Activated T-helper 17 cell treated with anti-CD3 and anti-CD28 coated beads, Interleukin-2, amount 50 U/mL, for 72 hours (primary cell): Measurements from ENCODE around the gene GAPT. TPM values are rescaled to one million over a fixed set of nuclear protein-coding genes. Genes with fewer than 3 reads are reported as not detected.

Experiments
- ATAC-seq: fragments of 150-1000 bp; cut with Tn5 transposase; replicated peaks from 2 replicates; pipeline ENCODE4 v1.10.0; 2021; ENCODE audit warnings: mild to moderate bottlenecking, moderate library complexity
- H3K27ac Mint-ChIP-seq: one replicate; pipeline ENCODE4 v1.8.0; 2022; ENCODE audit warnings: mixed read lengths
- H3K27me3 Mint-ChIP-seq: one replicate; pipeline ENCODE4 v1.8.0; 2022; ENCODE audit warnings: mixed read lengths
- H3K36me3 Mint-ChIP-seq: one replicate; pipeline ENCODE4 v1.8.0; 2022; ENCODE audit warnings: low read depth, mild to moderate bottlenecking, mixed read lengths
- H3K4me1 Mint-ChIP-seq: one replicate; pipeline ENCODE4 v1.8.0; 2022; ENCODE audit warnings: mixed read lengths
- H3K4me3 Mint-ChIP-seq: one replicate; pipeline ENCODE4 v1.8.0; 2022; ENCODE audit warnings: mild to moderate bottlenecking, mixed read lengths
- H3K9me3 Mint-ChIP-seq: one replicate; pipeline ENCODE4 v1.8.0; 2022; ENCODE audit warnings: mixed read lengths
- total RNA-seq, 2 donors: library from RNA; stranded (reverse); gene quantifications; one replicate each; pipeline ENCODE4 v1.2.3, GENCODE V29; 2022

Gene GAPT
- total RNA-seq: not detected

DNA sequence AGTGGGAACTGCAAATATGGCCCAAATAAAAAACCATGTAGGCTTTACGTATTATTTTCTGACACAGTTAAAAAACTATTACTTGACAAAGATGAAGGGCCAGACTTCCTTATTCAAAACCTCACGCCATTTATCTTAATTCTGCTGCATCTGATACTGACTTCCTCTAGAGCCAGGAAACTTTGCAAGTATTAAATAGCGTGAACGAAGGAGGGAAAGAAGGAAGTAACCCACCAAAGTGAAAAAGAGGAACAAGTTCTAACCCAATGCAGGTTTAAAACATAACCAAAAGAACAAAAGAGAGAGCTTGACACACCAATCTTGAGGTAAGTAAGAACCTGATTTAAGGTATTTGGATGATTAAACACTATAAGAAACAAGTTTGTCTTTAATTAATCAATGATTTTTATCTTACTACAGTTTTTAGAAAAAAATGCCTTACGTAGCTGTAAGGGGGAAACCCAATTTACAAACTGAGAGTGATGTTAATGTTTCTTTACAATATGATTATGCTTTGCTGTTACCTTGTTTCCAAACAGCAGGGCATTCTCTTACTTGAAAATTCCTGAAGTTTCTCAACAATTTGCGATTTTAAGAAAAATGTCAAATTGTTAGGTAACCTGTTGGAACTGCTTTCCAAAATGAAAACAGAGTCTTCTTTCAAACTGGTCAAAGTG lies at the start of gene GAPT:
Gene GAPT (plus strand): TSS at position 220 of the 677 bp plus-strand sequence. CDS start 3,102 bp downstream, outside the sequence.
- no peak for ATAC-seq
- H3K4me3 Mint-ChIP-seq: no peak within 1 kb of the TSS
- H3K27me3 Mint-ChIP-seq: peaks cover 23% of the 10 kb centered on the region
- H3K9me3 Mint-ChIP-seq: no peaks in the 10 kb centered on the region
- no peaks in the 10 kb centered on the region for H3K36me3 Mint-ChIP-seq
- no peaks in the 10 kb centered on the region for H3K4me1 Mint-ChIP-seq
- H3K27ac Mint-ChIP-seq: no peak within 1 kb of the TSS

DNA sequence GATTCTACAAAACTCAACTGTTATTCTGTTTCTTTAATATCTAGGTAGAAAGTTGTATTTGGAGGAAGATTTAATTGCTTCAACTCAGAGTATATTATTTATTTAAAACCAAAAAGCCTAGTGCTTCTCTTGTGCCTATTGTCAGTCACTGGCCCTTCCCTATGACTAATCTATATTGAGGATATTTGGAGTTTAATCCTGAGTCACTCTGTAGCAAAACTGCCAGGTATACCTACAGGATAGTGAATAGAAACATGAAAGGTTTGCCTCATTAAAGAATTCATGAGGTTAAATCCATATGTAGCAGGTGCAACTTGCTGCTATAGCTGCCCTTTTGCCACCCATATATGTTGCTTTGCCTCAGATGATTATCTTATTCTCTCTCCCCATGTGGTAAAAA lies 46.4 kb upstream of the GAPT start:
- no peaks in the 10 kb centered on the region for H3K9me3 Mint-ChIP-seq
- peaks cover 24% of the 10 kb centered on the region for H3K27me3 Mint-ChIP-seq
- no peak overlapping the region for H3K27ac Mint-ChIP-seq
- H3K36me3 Mint-ChIP-seq: no peaks in the 10 kb centered on the region
- ATAC-seq: no peak
- H3K4me3 Mint-ChIP-seq: no peak overlapping the region
- H3K4me1 Mint-ChIP-seq: no peaks in the 10 kb centered on the region

DNA sequence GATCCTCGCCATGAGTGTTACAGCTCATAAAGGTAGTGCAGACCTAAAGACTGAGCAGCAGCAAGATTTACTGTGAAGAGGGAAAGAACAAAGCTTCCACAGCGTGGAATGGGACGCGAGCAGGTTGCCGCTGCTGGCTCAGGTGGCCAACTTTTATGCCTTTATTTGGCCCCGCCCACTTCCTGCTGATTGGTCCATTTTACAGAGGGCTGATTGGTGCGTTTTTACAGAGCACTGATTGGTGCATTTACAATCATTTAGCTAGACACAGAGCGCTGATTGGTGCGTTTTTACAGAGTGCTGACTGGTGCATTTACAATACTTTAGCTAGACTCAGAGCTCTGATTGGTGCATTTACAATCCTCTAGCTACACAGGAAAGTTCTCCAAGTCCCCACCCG lies 45.2 kb upstream of the GAPT start:
- H3K27ac Mint-ChIP-seq: no peak overlapping the region

DNA sequence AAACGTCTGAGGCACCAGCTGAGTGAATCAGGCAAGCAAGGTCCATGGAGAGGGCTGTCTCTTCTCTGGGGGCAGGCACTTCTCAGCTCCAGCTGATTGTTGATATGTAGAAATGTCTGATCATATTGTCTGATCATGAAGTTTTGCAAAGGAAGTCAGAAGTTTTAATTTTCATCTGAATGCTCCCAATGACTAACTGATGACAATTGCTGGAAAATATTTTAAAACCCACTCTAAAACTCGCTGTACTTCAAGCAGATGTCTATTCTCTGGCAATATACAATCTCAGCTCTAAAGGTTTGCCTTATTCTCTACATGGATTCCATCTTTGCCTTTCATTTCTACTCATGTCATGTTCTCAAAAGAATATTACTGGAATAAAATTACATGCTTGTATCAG lies 44.0 kb upstream of the GAPT start:
- Mint-ChIP-seq H3K9me3 (no peaks in the 10 kb centered on the region), H3K27ac (no peak overlapping the region), H3K27me3 (peaks cover 24% of the 10 kb centered on the region), H3K4me3 (no peak overlapping the region), H3K36me3 (no peaks in the 10 kb centered on the region), H3K4me1 (no peaks in the 10 kb centered on the region)
- ATAC-seq: no peak

More for the DNA sequence above, 45.2 kb upstream of the GAPT start:
- H3K4me1 Mint-ChIP-seq: no peaks in the 10 kb centered on the region
- peaks cover 24% of the 10 kb centered on the region for H3K27me3 Mint-ChIP-seq
- H3K9me3 Mint-ChIP-seq: no peaks in the 10 kb centered on the region
- no peak overlapping the region for H3K4me3 Mint-ChIP-seq
- H3K36me3 Mint-ChIP-seq: no peaks in the 10 kb centered on the region
- no peak for ATAC-seq

DNA sequence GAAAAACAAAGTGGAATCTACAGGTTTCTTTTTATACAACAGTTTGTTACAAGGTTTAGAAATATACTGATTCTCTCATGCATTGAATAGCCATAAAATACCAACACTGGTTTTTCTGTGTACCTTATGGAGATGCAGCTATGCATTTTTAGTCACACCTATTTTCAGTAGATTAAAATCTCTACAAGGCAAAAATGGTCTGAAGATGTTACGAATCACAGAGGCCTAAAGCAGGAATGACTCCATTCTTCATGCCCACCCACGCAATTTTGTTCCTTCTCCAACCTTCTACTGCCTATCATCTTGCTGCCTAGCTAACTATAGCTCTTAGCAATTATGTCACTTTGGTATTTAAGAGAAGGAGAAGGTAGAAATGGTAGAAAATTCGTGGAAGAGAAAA lies 41.2 kb upstream of the GAPT start:
- H3K4me3 Mint-ChIP-seq: no peak overlapping the region
- H3K27ac Mint-ChIP-seq: no peak overlapping the region
- ATAC-seq: no peak
- H3K36me3 Mint-ChIP-seq: peaks cover 10% of the 10 kb centered on the region
- no peaks in the 10 kb centered on the region for H3K9me3 Mint-ChIP-seq
- H3K4me1 Mint-ChIP-seq: no peaks in the 10 kb centered on the region
- peaks cover 25% of the 10 kb centered on the region for H3K27me3 Mint-ChIP-seq

DNA sequence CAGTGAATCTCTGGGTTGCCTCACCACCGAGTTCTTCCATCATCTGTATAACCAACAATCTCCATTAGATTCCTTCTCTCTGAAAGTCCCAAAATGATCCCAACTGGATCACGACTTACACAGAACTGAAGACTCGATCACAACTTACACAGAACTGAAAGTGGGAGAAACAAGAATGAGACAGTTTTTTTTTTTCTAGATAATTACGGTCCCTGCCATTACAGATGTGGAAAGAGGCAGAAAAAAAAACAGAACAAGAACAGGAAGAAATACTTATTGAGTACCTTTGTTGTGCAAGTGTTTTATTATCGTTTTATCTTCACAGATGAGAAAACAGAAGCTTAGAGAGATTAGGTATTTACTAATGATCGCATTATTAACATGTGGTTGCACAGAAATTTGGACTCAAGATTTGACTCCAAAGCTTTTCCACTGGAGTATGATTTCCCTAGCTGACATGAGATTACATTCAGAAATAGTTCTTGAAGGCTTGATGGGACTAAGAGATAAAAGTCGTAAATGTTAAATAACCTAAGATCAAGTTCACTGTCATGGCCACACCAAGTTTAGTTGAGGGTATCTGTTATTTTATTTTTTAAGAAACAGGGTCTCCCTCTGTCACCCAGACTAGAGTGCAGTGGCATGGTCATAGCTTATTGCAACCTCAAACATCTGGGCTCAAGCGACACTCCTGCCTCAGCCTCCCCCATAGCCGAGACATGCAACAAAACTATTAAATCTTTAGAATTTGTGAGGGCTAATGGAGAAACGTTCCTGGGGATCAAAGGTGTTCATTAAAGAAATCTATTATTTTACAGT lies 40.2 kb upstream of the GAPT start:
- no peak overlapping the region for H3K4me3 Mint-ChIP-seq
- peaks cover 18% of the 10 kb centered on the region for H3K27me3 Mint-ChIP-seq
- ATAC-seq: no peak
- no peaks in the 10 kb centered on the region for H3K9me3 Mint-ChIP-seq
- peaks cover 18% of the 10 kb centered on the region for H3K36me3 Mint-ChIP-seq
- H3K27ac Mint-ChIP-seq: no peak overlapping the region
- H3K4me1 Mint-ChIP-seq: no peaks in the 10 kb centered on the region

DNA sequence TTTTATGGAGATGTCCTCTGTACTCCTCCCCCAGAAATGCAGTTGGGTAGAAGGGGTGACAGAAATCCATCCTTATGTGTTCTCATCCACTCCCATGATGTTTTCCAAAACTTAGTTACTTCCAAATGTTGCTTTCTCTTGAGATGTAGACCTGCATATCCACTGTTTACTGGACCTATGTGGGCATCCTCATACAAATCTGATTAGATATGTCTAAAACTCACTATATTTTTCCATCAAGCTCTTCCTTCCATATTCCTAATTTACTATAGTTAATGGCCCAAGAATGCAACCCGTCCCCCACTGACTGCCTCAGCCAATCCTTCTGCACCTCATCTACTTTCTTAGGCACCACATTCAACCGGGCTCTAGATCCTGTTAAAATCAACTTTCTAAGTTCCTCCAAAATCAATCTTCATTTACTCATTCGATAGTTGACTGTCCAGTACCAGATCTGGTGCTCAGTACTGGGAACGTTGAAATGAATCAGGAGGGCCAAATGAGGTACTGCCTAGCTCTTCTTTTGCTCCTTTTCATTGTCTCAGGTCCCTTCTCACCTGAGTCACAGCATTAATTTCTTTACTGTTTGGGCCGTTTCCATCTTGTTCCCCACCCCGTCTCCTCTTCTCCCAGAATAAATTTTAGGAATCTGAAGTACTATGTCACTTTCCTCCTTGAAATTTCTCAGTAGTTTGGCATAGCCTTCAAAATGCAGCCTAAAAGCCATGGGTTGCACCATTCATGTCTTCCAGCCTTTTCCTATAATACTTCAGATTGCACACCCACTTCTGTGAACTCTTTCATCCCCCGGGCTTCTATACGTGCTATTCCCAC lies 39.3 kb upstream of the GAPT start:
- Mint-ChIP-seq H3K27ac (no peak overlapping the region), H3K4me1 (no peaks in the 10 kb centered on the region), H3K27me3 (peaks cover 10% of the 10 kb centered on the region), H3K36me3 (peaks cover 22% of the 10 kb centered on the region), H3K4me3 (no peak overlapping the region), H3K9me3 (no peaks in the 10 kb centered on the region)
- no peak for ATAC-seq

DNA sequence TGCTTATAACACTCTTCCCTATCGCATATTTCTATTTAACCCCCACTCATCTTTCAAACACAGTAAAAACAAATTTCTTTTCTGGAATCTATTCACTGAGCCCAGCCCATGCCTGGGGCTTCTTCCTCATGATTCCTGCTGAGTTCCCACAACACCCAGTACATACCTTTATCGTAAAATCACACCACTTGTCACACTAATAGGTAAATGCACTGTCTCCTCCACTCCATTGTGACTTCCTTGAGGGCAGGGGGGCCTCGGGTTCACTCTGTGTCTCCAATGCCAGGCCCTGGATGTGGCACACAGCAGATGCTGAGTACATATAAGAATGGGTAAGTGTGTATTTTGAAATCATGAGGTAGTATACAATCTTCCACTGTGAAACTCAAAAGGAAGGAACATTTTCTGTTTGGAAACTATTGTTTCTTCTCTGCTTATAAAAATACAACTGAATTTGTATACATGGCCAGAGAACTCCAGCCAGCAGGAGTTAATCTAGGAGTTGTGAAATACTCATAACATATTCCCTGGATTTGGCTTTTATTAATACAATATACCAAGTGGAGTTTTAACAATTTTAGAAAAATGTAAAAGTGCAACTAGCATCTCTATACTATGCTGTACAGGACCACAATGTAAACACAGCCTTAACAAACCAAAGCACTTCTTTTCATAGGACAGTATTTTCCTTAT lies 38.5 kb upstream of the GAPT start:
- peaks cover 9% of the 10 kb centered on the region for H3K27me3 Mint-ChIP-seq
- H3K9me3 Mint-ChIP-seq: no peaks in the 10 kb centered on the region
- peaks cover 28% of the 10 kb centered on the region for H3K36me3 Mint-ChIP-seq
- no peak overlapping the region for H3K4me3 Mint-ChIP-seq
- H3K27ac Mint-ChIP-seq: no peak overlapping the region
- no peaks in the 10 kb centered on the region for H3K4me1 Mint-ChIP-seq
- ATAC-seq: no peak

DNA sequence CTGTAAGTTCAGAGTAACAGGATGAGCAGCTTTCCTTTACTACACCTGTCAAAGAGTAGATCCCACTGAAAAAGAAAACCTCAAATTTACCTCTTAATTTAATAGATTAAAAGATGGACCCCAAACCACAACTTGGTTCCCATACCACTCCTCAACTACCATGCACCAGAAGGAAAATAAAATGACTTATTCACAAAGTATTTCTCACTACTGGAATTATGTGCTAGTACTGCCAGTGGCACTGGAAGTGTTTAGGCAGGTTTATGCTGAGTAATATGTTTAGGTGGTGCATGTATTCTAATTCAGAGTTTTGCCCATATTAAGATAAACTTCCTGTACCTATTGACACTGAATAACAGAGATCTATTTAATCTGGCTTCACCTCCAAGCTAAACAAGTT lies 37.9 kb upstream of the GAPT start:
- H3K36me3 Mint-ChIP-seq: peaks cover 28% of the 10 kb centered on the region
- no peak for ATAC-seq
- H3K9me3 Mint-ChIP-seq: no peaks in the 10 kb centered on the region
- H3K4me1 Mint-ChIP-seq: no peaks in the 10 kb centered on the region
- H3K27me3 Mint-ChIP-seq: peaks cover 13% of the 10 kb centered on the region
- no peak overlapping the region for H3K4me3 Mint-ChIP-seq
- no peak overlapping the region for H3K27ac Mint-ChIP-seq

DNA sequence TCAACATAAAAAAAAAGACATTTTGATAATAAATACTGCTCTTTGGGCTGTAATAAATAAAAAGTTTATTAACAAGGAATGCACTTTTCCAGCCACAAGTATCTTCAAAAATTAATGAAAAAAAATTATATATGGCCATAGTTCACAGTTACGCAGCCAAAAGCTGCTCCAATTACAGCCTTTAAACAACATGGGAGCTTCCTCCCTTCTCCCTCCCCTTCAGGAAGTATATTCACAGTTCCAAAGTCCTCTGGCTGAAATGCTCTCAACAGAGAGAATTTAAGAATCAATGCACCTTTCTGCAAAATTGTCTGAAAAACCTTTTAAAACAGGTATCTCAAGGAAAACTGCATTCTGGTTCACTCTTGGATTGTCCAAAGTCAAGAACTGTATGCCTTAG lies 37.2 kb upstream of the GAPT start:
- no peak overlapping the region for H3K4me3 Mint-ChIP-seq
- no peaks in the 10 kb centered on the region for H3K9me3 Mint-ChIP-seq
- H3K27ac Mint-ChIP-seq: no peak overlapping the region
- no peak for ATAC-seq
- peaks cover 20% of the 10 kb centered on the region for H3K27me3 Mint-ChIP-seq
- peaks cover 28% of the 10 kb centered on the region for H3K36me3 Mint-ChIP-seq
- peaks cover 5% of the 10 kb centered on the region for H3K4me1 Mint-ChIP-seq

DNA sequence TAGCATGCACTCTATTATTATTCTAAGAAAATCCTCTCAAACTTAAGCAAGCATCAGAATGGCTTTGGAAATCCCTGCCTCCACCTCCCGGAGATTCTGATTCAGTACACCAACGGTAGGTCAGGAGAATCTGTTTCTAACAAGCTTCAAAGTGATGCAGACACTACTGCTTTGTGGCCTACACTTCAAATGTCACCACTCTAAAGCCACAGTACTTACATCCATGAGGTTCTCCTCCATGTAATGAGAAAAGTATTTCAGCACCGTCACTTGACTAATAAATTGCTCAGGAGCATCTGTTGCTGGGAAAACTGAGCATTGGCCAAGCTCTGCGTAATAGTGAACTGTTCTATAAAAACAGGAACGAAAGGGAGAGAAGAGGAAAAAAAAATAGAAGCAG lies 36.2 kb upstream of the GAPT start:
- no peaks in the 10 kb centered on the region for H3K9me3 Mint-ChIP-seq
- H3K4me1 Mint-ChIP-seq: peaks cover 5% of the 10 kb centered on the region
- peaks cover 28% of the 10 kb centered on the region for H3K36me3 Mint-ChIP-seq

DNA sequence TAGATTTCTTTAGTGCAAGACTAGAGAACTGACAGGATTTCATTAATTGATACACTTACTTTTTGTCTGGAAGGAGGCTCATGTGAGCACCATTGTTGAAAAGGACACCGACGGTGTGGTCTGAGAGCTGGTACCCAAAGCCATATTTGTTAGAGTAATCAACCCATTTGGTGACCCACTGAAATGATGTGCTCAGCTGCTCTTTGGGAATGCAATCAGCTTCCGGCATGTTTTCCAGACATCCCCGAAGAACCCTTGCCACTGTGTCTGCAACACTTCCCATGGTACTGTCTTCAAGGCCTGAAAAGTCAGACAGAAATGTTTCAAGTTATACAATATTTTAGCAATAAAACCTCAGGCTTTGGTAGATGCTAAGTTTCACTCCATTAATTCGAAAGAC lies 35.8 kb upstream of the GAPT start:
- Mint-ChIP-seq H3K27ac (no peak overlapping the region), H3K27me3 (peaks cover 22% of the 10 kb centered on the region), H3K36me3 (peaks cover 28% of the 10 kb centered on the region), H3K9me3 (no peaks in the 10 kb centered on the region), H3K4me3 (no peak overlapping the region), H3K4me1 (peaks cover 5% of the 10 kb centered on the region)
- no peak for ATAC-seq

More for the DNA sequence above, 36.2 kb upstream of the GAPT start:
- H3K27me3 Mint-ChIP-seq: peaks cover 22% of the 10 kb centered on the region
- H3K4me3 Mint-ChIP-seq: no peak overlapping the region
- ATAC-seq: no peak
- no peak overlapping the region for H3K27ac Mint-ChIP-seq

DNA sequence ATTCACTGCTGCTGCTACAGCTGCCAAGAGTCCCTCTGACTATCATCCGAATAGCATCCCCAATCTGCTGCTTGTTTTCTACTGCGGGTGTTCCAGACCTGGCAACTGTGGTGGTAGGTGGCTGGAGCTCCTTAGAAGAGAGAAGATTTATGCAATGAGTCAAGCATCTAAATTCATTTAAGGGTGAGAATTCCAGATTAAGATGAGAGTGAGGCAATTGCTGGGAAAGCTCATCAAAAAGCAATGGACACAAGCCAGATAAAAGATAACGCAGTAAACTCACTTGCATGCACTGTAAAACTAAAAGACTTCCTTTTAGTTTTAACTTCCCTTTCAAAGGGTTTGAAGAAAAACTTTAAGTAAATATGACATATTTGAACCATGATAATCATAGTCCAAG lies 35.2 kb upstream of the GAPT start:
- peaks cover 22% of the 10 kb centered on the region for H3K27me3 Mint-ChIP-seq
- peaks cover 8% of the 10 kb centered on the region for H3K4me1 Mint-ChIP-seq
- no peaks in the 10 kb centered on the region for H3K9me3 Mint-ChIP-seq
- peaks cover 28% of the 10 kb centered on the region for H3K36me3 Mint-ChIP-seq
- no peak overlapping the region for H3K27ac Mint-ChIP-seq
- no peak overlapping the region for H3K4me3 Mint-ChIP-seq
- ATAC-seq: no peak

DNA sequence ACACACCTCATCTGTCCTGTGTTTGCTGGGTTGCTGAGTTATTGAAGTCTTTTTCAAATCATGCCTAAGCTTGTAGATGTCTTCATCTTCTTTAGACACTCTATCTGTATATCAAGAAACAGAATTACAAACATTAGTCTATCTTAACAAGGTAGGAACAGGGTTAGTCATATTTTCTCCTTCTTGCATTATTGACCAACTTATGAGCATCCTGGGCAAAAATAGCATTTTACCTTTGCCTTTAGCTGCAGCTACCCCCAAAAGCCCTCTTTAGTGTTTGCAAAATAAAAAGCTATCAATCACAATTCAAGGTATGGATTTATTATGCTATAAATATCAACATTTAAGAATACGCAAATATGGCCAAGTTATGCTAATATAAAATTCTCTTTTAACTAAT lies 34.7 kb upstream of the GAPT start:
- H3K4me1 Mint-ChIP-seq: peaks cover 12% of the 10 kb centered on the region
- no peak overlapping the region for H3K27ac Mint-ChIP-seq
- H3K9me3 Mint-ChIP-seq: no peaks in the 10 kb centered on the region
- peaks cover 28% of the 10 kb centered on the region for H3K36me3 Mint-ChIP-seq
- H3K4me3 Mint-ChIP-seq: no peak overlapping the region
- ATAC-seq: no peak
- peaks cover 22% of the 10 kb centered on the region for H3K27me3 Mint-ChIP-seq
